Muscle layer of duodenum (tissue), 2 donors: ENCODE results near the gene PLD5.

Source experiments
- H3K27ac ChIP-seq: one replicate; pipeline ENCODE4 v1.7.0; 2013; ENCODE audit warnings: mild to moderate bottlenecking, low read length
- H3K27me3 ChIP-seq: one replicate; pipeline ENCODE4 v1.7.0; 2013; ENCODE audit warnings: low read depth, mild to moderate bottlenecking, control low read depth, low read length
- H3K36me3 ChIP-seq, 2 donors: one replicate each; pipeline ENCODE4 v1.7.0; 2013; ENCODE audit warnings: low read length in 2 of 2, control low read depth in 1 of 2, mild to moderate bottlenecking in 1 of 2; ENCODE audit not compliant: insufficient read depth in 2 of 2, control insufficient read depth in 1 of 2
- H3K4me1 ChIP-seq, 2 donors: one replicate each; pipeline ENCODE4 v1.7.0; 2013; ENCODE audit warnings: low read length in 2 of 2, mild to moderate bottlenecking in 2 of 2, control low read depth in 1 of 2, moderate library complexity in 1 of 2; ENCODE audit not compliant: insufficient read depth in 2 of 2, control insufficient read depth in 1 of 2
- H3K4me3 ChIP-seq, 2 donors: one replicate each; pipeline ENCODE4 v1.7.0; 2013; ENCODE audit warnings: low read length in 2 of 2, low read depth in 1 of 2, mild to moderate bottlenecking in 1 of 2
- H3K9me3 ChIP-seq, 2 donors: one replicate each; pipeline ENCODE4 v1.7.0; 2013; ENCODE audit warnings: low read length in 2 of 2, control low read depth in 1 of 2, mild to moderate bottlenecking in 1 of 2; ENCODE audit not compliant: control insufficient read depth in 1 of 2
- donor health status: healthy.

PLD5 gene

DNA sequence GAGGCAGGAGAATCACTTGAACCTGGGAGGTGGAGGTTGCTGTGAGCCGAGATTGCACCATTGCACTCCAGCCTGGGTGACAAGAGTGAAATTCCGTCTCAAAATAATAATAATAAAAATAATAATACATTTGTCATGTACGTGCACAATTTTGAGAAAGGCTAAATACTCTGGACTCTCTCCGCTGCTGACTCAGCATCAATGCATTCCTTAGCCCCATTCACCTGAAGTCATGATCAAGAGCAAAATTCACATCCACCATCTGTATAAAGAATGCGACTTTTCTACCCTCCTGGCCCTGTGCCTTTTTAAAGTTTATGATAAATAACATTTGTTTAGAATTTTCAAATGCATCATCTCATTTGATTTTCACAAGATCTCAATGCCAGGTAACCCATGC, 490.1 kb downstream of the PLD5 start:
- Histone ChIP-seq H3K27me3 (no peaks in the 10 kb centered on the region), H3K27ac (no peak overlapping the region), H3K4me3 (no peak overlapping the region), H3K36me3 (no peaks in the 10 kb centered on the region), H3K9me3 (no peaks in the 10 kb centered on the region), H3K4me1 (no peaks in the 10 kb centered on the region)

DNA sequence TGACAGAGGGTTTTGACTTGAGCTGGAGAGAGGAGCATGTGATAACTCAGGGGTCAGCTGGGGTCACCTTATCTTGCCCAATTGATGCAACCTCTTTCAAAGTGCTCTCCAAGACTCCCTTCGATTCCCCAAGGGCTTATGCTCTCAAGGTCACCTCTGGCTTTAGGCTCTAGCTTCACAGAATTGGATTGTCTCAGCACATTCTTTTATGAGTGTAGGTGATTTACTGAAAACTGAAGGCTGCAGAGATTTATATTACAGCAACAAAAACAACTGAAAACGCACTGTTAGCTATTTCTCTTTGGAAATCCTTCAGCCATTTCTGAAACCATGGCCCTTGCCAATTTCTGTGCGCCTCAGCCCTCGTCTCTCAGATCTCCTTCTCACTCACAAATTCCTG, 491.1 kb downstream of the PLD5 start:
- H3K9me3 ChIP-seq, result no peaks in the 10 kb centered on the region
- H3K36me3 ChIP-seq, result no peaks in the 10 kb centered on the region
- no peak overlapping the region for H3K4me3 ChIP-seq
- no peak overlapping the region for H3K27ac ChIP-seq
- H3K4me1 ChIP-seq, result no peaks in the 10 kb centered on the region
- H3K27me3 ChIP-seq, result no peaks in the 10 kb centered on the region
